Neural cell (in vitro differentiated cells): ENCODE data around the gene TAL1.

ENCODE experiments used
- EZH2 ChIP-seq: fragments of 200-600, 300-800 bp; shearing (Covaris generic), sonication (generic); IDR thresholded peaks from 2 replicates; pipeline ENCODE4 v1.6.1; 2014; ENCODE audit warnings: antibody characterized with exemption, low read length, borderline replicate concordance, mild to moderate bottlenecking; ENCODE audit not compliant: insufficient read depth, poor library complexity, severe bottlenecking
- POLR2AphosphoS5 ChIP-seq: IDR thresholded peaks from 2 replicates; pipeline ENCODE4 v1.6.1; 2012
- TAF1 ChIP-seq: IDR thresholded peaks from 2 replicates; pipeline ENCODE4 v1.6.1; 2012; ENCODE audit warnings: low read depth
- TF ChIP-seq, protein P1 (sequence below): IDR thresholded peaks from 2 replicates; pipeline ENCODE4 v1.6.1; 2012; ENCODE audit warnings: borderline replicate concordance
- TF ChIP-seq, protein P2 (sequence below): fragments of 450-650 bp; IDR thresholded peaks from 2 replicates; pipeline ENCODE4 v1.5.1; 2014; ENCODE audit warnings: antibody characterized with exemption, mild to moderate bottlenecking, moderate library complexity; ENCODE audit not compliant: poor library complexity, severe bottlenecking

DNA sequence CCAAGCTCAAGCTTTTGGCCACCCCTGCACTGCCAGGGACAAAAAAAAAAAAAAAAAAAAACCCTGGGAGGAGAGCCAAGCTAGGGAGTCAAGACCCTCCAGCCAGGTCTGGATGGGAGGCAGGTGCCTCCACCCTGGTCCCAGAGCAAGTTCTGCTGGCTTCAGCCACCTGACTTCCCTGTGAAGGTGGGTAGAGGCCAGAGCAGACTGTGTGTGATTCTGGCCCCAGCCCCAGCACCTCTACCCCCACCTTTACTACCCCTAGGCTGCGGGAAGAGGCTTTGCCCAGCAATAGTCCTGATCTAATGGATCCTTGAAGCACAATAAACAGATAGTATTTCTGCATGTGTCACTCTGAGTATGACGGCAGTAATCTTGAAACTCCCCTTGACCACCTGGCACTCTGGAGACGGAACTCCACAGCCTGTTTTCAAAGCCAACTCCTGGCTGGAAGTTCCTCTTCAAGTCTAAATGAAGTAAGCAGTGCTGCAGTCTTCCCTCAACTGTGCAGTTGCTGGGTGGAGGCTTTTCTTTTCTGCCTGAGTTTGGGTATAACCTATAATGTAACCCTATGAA, 51.9 kb downstream of the TAL1 start:
- TF ChIP-seq, protein P1, sequence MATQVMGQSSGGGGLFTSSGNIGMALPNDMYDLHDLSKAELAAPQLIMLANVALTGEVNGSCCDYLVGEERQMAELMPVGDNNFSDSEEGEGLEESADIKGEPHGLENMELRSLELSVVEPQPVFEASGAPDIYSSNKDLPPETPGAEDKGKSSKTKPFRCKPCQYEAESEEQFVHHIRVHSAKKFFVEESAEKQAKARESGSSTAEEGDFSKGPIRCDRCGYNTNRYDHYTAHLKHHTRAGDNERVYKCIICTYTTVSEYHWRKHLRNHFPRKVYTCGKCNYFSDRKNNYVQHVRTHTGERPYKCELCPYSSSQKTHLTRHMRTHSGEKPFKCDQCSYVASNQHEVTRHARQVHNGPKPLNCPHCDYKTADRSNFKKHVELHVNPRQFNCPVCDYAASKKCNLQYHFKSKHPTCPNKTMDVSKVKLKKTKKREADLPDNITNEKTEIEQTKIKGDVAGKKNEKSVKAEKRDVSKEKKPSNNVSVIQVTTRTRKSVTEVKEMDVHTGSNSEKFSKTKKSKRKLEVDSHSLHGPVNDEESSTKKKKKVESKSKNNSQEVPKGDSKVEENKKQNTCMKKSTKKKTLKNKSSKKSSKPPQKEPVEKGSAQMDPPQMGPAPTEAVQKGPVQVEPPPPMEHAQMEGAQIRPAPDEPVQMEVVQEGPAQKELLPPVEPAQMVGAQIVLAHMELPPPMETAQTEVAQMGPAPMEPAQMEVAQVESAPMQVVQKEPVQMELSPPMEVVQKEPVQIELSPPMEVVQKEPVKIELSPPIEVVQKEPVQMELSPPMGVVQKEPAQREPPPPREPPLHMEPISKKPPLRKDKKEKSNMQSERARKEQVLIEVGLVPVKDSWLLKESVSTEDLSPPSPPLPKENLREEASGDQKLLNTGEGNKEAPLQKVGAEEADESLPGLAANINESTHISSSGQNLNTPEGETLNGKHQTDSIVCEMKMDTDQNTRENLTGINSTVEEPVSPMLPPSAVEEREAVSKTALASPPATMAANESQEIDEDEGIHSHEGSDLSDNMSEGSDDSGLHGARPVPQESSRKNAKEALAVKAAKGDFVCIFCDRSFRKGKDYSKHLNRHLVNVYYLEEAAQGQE, result no peak
- TF ChIP-seq, protein P2, sequence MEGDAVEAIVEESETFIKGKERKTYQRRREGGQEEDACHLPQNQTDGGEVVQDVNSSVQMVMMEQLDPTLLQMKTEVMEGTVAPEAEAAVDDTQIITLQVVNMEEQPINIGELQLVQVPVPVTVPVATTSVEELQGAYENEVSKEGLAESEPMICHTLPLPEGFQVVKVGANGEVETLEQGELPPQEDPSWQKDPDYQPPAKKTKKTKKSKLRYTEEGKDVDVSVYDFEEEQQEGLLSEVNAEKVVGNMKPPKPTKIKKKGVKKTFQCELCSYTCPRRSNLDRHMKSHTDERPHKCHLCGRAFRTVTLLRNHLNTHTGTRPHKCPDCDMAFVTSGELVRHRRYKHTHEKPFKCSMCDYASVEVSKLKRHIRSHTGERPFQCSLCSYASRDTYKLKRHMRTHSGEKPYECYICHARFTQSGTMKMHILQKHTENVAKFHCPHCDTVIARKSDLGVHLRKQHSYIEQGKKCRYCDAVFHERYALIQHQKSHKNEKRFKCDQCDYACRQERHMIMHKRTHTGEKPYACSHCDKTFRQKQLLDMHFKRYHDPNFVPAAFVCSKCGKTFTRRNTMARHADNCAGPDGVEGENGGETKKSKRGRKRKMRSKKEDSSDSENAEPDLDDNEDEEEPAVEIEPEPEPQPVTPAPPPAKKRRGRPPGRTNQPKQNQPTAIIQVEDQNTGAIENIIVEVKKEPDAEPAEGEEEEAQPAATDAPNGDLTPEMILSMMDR, result no peak
- TF ChIP-seq EZH2 (no peak), POLR2AphosphoS5 (no peak), TAF1 (no peak)
